ENCODE data around the gene SLC12A9. TPM values are rescaled to one million over a fixed set of nuclear protein-coding genes. Genes with fewer than 3 reads are reported as not detected.
A peak's percentile ranks its signal among the peaks of the same experiment; 100 is the strongest.

SLC12A9 gene
- total and polyA plus RNA-seq, 2 of the 4 experiments (the other 2 are of a cell fraction) = 4.5 to 16.2 TPM

DNA sequence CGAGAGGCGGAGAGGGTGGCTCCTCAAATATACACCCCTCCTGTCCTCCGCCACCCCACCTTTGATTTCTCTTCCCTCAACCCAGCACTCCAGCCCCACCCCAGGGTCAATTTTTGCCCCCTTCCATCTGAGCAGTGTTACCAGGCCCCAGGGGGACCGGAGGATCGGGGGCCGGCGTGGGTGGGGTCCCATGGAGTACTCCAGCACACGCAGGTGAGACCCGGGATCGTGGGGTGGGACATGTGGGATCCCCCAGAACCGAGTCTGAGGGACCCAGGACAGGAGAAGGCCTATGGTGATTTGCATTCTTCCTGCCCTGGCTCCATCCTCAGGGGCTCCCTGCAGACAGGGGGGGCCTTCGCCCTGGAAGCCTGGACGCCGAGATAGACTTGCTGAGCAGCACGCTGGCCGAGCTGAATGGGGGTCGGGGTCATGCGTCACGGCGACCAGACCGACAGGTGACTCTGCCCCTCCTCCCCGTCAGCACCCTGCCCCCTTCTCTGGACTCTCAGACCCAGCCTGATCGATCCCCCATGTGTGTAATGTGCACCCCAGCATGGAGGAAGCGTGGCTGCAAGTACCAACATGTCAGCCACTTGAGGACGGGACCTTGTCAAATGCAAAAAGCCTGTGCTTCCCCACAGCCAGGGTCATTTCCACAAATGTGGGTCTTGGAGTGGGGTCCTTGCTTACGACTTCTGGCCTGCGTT lies 15.4 kb downstream of the SLC12A9 start (continued):
- no peak for TF ChIP-seq RCOR1 (IDR thresholded peaks at IDR 0.05; ENCODE audit: insufficient replicate concordance, low read length)
- TF ChIP-seq FOS (IDR thresholded peaks at IDR 0.05; ENCODE audit: low read depth, low read length) = no peak

DNA sequence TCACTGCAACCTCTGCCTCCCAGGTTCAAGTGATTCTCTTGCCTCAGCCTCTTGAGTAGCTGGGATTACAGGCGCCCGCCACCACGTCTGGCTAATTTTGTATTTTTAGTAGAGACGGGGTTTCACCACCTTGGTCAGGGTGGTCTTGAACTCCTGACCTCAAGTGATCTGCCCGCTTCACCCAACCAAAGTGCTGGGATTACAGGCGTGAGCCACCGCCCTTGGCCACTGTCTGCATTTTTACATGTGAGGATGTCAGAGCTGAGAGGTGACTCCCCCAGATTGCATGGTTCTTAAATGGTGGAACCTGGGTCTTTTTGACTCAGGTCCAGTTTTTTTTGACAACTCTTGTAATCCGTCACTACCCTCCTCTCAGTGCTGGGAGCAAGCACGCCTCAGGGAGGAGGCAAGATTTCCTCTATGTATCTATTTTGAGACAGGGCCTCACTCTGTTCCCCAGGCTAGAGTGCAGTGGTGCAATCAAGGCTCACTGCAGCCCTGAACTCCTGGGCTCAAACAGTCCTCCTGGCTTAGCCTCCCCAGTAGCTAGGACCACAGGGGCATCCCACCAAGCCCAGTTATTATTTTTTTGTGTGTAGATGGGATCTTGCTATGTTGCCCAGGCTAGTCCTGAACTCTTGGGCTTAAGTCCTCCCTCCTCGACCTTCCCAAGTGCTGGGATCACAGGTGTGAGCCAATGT lies 21.2 kb downstream of the SLC12A9 start:
- H2AK5ac ChIP-seq (ENCODE audit: low read depth, low read length) = peak overlapping the region; percentile 99
- H3K79me1 ChIP-seq (ENCODE audit: low read depth in 1 of 2, low read length in 2 of 2) = peaks cover 11 to 48% of the 10 kb centered on the region in 2 experiments
- peak overlapping the region; percentile 87; the same call in 1 of the 2 replicates for H3K4me2 ChIP-seq (ENCODE audit: low read depth, low read length)
- in situ Hi-C loops (cut with MboI; ENCODE audit: low sequenced_read_pairs) = loop anchor here (25.0 kb wide), 2 partner anchors 286 to 411 kb away; partner anchors contain the start of genes FBXO24, LRCH4 and SPACDR
- peaks cover 31% of the 10 kb centered on the region for H4K20me1 ChIP-seq (ENCODE audit: insufficient read depth, low read length)
- H3K23ac ChIP-seq (ENCODE audit: low read depth, low read length) = peak overlapping the region; percentile 9; the same call in 1 of the 2 replicates
- peaks cover 5% of the 10 kb centered on the region; the same call in 1 of the 2 replicates for H3K9me1 ChIP-seq (ENCODE audit: insufficient read depth, low read length)
- intact Hi-C loops (cut with micrococcal nuclease) = no loop called here
- WGBS, 2 experiments (ENCODE audit: extremely low coverage in 2 of 2, insufficient read length in 1 of 2) = 100% methylated on average over 1 of the region's 10 CpGs; no CpG with 5 or more reads in 1 of the 2 experiments
- peaks cover 11% of the 10 kb centered on the region for H3K4me1 ChIP-seq (ENCODE audit: control insufficient read depth, insufficient read depth, low read length)
- H3K4ac ChIP-seq (ENCODE audit: low read depth, low read length) = peak overlapping the region; percentile 93
- H4K5ac ChIP-seq (ENCODE audit: low read depth, low read length) = peak overlapping the region; percentile 97
- no peak overlapping the region for H3K9ac ChIP-seq (ENCODE audit: low read depth, low read length)
- H4K8ac ChIP-seq (ENCODE audit: low read depth in 2 of 2, low read length in 2 of 2) = peak overlapping the region; percentile 97 to 99
- POLR2A ChIA-PET (ENCODE audit: unreplicated experiment) = no interaction called here
- no peak overlapping the region for H4K91ac ChIP-seq (ENCODE audit: insufficient read depth, low read depth, low read length)
- no peak for ATAC-seq (ENCODE audit: low read depth)
- H3K4me3 ChIP-seq (ENCODE audit: insufficient read depth, low read depth, low read length) = no peak overlapping the region
- no peak overlapping the region for H2BK15ac ChIP-seq (ENCODE audit: low read depth, low read length)
- no peak overlapping the region for H2BK20ac ChIP-seq (ENCODE audit: low read depth, low read length)
- no peak overlapping the region for H3K18ac ChIP-seq (ENCODE audit: low read depth, low read length)
- peak overlapping the region; percentile 99 for H3K27ac ChIP-seq (ENCODE audit: insufficient read depth, low read length)
- H2BK5ac ChIP-seq (ENCODE audit: low read depth, low read length, poor library complexity, severe bottlenecking) = peak overlapping the region; percentile 96
- dilution Hi-C loops (cut with HindIII; ENCODE audit: low sequenced_read_pairs, unreplicated experiment) = no loop called here
- H2BK120ac ChIP-seq (ENCODE audit: low read depth, low read length) = no peak overlapping the region
- BruUV-seq (replicated peaks) = no TSS peak
- H2AFZ ChIP-seq (replicated peaks; ENCODE audit: low read length, poor library complexity) = no peak overlapping the region
- peaks cover 44% of the 10 kb centered on the region for H3K36me3 ChIP-seq (ENCODE audit: control insufficient read depth, insufficient read depth, low read length)
- H3K9me3 ChIP-seq (ENCODE audit: control insufficient read depth, insufficient read depth, low read length) = no peaks in the 10 kb centered on the region
- DNase-seq = no peak
- H2AK9ac ChIP-seq (replicated peaks; ENCODE audit: low read depth, low read length, poor library complexity) = peak overlapping the region; percentile 95
- H3K56ac ChIP-seq (ENCODE audit: extremely low read depth, insufficient read depth, low read length) = no peak overlapping the region
- H3K27me3 ChIP-seq (ENCODE audit: control insufficient read depth, insufficient read depth, low read length) = no peaks in the 10 kb centered on the region
- CTCF ChIA-PET = no interaction called here
- H3K14ac ChIP-seq (replicated peaks; ENCODE audit: low read depth, low read length) = no peak overlapping the region
- TF ChIP-seq RFX5 (IDR thresholded peaks at IDR 0.05; ENCODE audit: low read depth, low read length) = no peak
- TF ChIP-seq RAD21 (IDR thresholded peaks at IDR 0.05; ENCODE audit: low read length) = no peak
- TF ChIP-seq NFE2L2 (IDR thresholded peaks at IDR 0.05; ENCODE audit: low read depth, low read length) = no peak
- no peak for TF ChIP-seq RCOR1 (IDR thresholded peaks at IDR 0.05; ENCODE audit: insufficient replicate concordance, low read length)
- TF ChIP-seq, protein P1, sequence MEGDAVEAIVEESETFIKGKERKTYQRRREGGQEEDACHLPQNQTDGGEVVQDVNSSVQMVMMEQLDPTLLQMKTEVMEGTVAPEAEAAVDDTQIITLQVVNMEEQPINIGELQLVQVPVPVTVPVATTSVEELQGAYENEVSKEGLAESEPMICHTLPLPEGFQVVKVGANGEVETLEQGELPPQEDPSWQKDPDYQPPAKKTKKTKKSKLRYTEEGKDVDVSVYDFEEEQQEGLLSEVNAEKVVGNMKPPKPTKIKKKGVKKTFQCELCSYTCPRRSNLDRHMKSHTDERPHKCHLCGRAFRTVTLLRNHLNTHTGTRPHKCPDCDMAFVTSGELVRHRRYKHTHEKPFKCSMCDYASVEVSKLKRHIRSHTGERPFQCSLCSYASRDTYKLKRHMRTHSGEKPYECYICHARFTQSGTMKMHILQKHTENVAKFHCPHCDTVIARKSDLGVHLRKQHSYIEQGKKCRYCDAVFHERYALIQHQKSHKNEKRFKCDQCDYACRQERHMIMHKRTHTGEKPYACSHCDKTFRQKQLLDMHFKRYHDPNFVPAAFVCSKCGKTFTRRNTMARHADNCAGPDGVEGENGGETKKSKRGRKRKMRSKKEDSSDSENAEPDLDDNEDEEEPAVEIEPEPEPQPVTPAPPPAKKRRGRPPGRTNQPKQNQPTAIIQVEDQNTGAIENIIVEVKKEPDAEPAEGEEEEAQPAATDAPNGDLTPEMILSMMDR (conservative IDR thresholded peaks at IDR 0.05; ENCODE audit: low read depth, low read length) = no peak
- TF ChIP-seq, protein P2, sequence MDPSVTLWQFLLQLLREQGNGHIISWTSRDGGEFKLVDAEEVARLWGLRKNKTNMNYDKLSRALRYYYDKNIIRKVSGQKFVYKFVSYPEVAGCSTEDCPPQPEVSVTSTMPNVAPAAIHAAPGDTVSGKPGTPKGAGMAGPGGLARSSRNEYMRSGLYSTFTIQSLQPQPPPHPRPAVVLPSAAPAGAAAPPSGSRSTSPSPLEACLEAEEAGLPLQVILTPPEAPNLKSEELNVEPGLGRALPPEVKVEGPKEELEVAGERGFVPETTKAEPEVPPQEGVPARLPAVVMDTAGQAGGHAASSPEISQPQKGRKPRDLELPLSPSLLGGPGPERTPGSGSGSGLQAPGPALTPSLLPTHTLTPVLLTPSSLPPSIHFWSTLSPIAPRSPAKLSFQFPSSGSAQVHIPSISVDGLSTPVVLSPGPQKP (IDR thresholded peaks at IDR 0.05; ENCODE audit: borderline replicate concordance, low read depth, low read length) = no peak
- TF ChIP-seq BHLHE40 (IDR thresholded peaks at IDR 0.05; ENCODE audit: low read depth, low read length) = no peak
- TF ChIP-seq CHD1 (IDR thresholded peaks at IDR 0.05; ENCODE audit: low read depth, low read length) = no peak
- TF ChIP-seq, protein P3, sequence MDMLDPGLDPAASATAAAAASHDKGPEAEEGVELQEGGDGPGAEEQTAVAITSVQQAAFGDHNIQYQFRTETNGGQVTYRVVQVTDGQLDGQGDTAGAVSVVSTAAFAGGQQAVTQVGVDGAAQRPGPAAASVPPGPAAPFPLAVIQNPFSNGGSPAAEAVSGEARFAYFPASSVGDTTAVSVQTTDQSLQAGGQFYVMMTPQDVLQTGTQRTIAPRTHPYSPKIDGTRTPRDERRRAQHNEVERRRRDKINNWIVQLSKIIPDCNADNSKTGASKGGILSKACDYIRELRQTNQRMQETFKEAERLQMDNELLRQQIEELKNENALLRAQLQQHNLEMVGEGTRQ (IDR thresholded peaks at IDR 0.05; ENCODE audit: low read depth, low read length) = no peak
- TF ChIP-seq POLR2A (IDR thresholded peaks at IDR 0.05; ENCODE audit: low read depth, low read length) = no peak

Measured in IMR-90 (cell line).